Fibroblast of skin of left biceps (primary cell): ENCODE measurements around the gene CHRNB2.

Experiments
- DNase-seq, 2 experiments: peaks; one replicate each; pipeline ENCODE4 v3.0.0-alpha.2; 2013; ENCODE audit warnings: low read depth in 2 of 2

The CHRNB2 gene

GRCh38 chr1:154579374-154579773 is 11.8 kb downstream of the CHRNB2 start:
- DNase-seq, result no peak

GRCh38 chr1:154581766-154582165 is 14.2 kb downstream of the CHRNB2 start:
- no peak for DNase-seq

GRCh38 chr1:154582885-154583284 is 15.3 kb downstream of the CHRNB2 start:
- DNase-seq, result no peak

GRCh38 chr1:154583773-154584172 is 16.2 kb downstream of the CHRNB2 start:
- DNase-seq, result no peak

GRCh38 chr1:154584267-154584994 is 16.9 kb downstream of the CHRNB2 start:
- no peak for DNase-seq

GRCh38 chr1:154586231-154586630 is 18.7 kb downstream of the CHRNB2 start:
- no peak for DNase-seq

- DNase-seq, result no peak
Observed at GRCh38 chr1:154586641-154587040, 19.1 kb downstream of the CHRNB2 start.

- DNase-seq, result no peak
Observed at GRCh38 chr1:154589780-154590179, 22.2 kb downstream of the CHRNB2 start.

- DNase-seq, result no peak
Observed at GRCh38 chr1:154590756-154591155, 23.2 kb downstream of the CHRNB2 start.

- no peak for DNase-seq
Observed at GRCh38 chr1:154591206-154591605, 23.6 kb downstream of the CHRNB2 start.

GRCh38 chr1:154593390-154593789 is 25.8 kb downstream of the CHRNB2 start:
- no peak for DNase-seq

- no peak for DNase-seq
Observed at GRCh38 chr1:154594811-154595210, 27.2 kb downstream of the CHRNB2 start.

GRCh38 chr1:154595621-154596020 is 28.0 kb downstream of the CHRNB2 start:
- DNase-seq, result no peak

GRCh38 chr1:154598871-154599635 is 31.5 kb downstream of the CHRNB2 start:
- no peak for DNase-seq

GRCh38 chr1:154599658-154600057 is 32.1 kb downstream of the CHRNB2 start:
- DNase-seq, result no peak

GRCh38 chr1:154603317-154603716 is 35.7 kb downstream of the CHRNB2 start:
- DNase-seq, result no peak

GRCh38 chr1:154605534-154605933 is 38.0 kb downstream of the CHRNB2 start:
- no peak for DNase-seq

GRCh38 chr1:154607106-154607608 is 39.6 kb downstream of the CHRNB2 start:
- DNase-seq, result no peak

- peak; percentile 96 for DNase-seq
Observed at GRCh38 chr1:154607609-154608396, 40.2 kb downstream of the CHRNB2 start, which contains the start of gene ADAR. Gene ADAR, minus strand, starts transcription at chr1:154608186. Its CDS starts 180 bp downstream, at chr1:154608006.

GRCh38 chr1:154608397-154609270 is 41.1 kb downstream of the CHRNB2 start:
- DNase-seq, result no peak
